Raji (cell line): ENCODE measurements around the gene AMBP.

Source experiments
- POLR2A ChIP-seq: IDR thresholded peaks from 2 replicates; pipeline ENCODE4 v1.6.1; 2011; ENCODE audit warnings: low read depth, low read length, control low read depth; ENCODE audit not compliant: insufficient read depth

The AMBP gene

GRCh38 chr9:114039484-114039883 is 38.6 kb downstream of the AMBP start:
- no peak for TF ChIP-seq POLR2A

GRCh38 chr9:114038724-114039313 is 39.3 kb downstream of the AMBP start:
- TF ChIP-seq POLR2A = no peak

GRCh38 chr9:114037961-114038723 is 40.0 kb downstream of the AMBP start:
- TF ChIP-seq POLR2A = no peak

GRCh38 chr9:114037249-114037648 is 40.9 kb downstream of the AMBP start:
- no peak for TF ChIP-seq POLR2A

- TF ChIP-seq POLR2A = no peak
Measured at GRCh38 chr9:114035845-114036801, 42.0 kb downstream of the AMBP start.

GRCh38 chr9:114035221-114035844 is 42.8 kb downstream of the AMBP start:
- TF ChIP-seq POLR2A = no peak

- no peak for TF ChIP-seq POLR2A
Measured at GRCh38 chr9:114034661-114035062, 43.4 kb downstream of the AMBP start.

- TF ChIP-seq POLR2A = no peak
Measured at GRCh38 chr9:114034196-114034595, 43.9 kb downstream of the AMBP start.

GRCh38 chr9:114033397-114034103 is 44.5 kb downstream of the AMBP start:
- TF ChIP-seq POLR2A = no peak

GRCh38 chr9:114031948-114032840 is 45.9 kb downstream of the AMBP start:
- no peak for TF ChIP-seq POLR2A

GRCh38 chr9:114031037-114031630 is 47.0 kb downstream of the AMBP start:
- no peak for TF ChIP-seq POLR2A

GRCh38 chr9:114030364-114030763 is 47.7 kb downstream of the AMBP start:
- TF ChIP-seq POLR2A = no peak
